Mesenchymal stem cell (in vitro differentiated cells and primary cell): ENCODE measurements around the gene KCNJ9.
A peak's percentile ranks its signal among the peaks of the same experiment; 100 is the strongest.

Source experiments
- DNase-seq: peaks from one replicate; pipeline ENCODE4 v3.0.0-alpha.2; 2013
- H2AFZ ChIP-seq: one replicate; pipeline ENCODE4 v1.6.1; 2013; ENCODE audit warnings: low read depth, mild to moderate bottlenecking, control low read depth, inconsistent platforms, low read length, moderate library complexity
- H2AK5ac ChIP-seq: 2 replicates; pipeline ENCODE4 v1.6.1; 2013; ENCODE audit warnings: low read length, moderate library complexity, mild to moderate bottlenecking, inconsistent platforms; ENCODE audit not compliant: severe bottlenecking
- H2BK120ac ChIP-seq: one replicate; pipeline ENCODE4 v1.6.1; 2013; ENCODE audit warnings: low read depth, mild to moderate bottlenecking, inconsistent platforms, low read length, moderate library complexity
- H2BK12ac ChIP-seq, 2 experiments: one replicate each; pipeline ENCODE4 v1.6.1; 2013; ENCODE audit warnings: inconsistent platforms in 2 of 2, low read length in 2 of 2, mild to moderate bottlenecking in 2 of 2, moderate library complexity in 2 of 2, control low read depth in 1 of 2
- H2BK15ac ChIP-seq: one replicate; pipeline ENCODE4 v1.6.1; 2013; ENCODE audit warnings: mild to moderate bottlenecking, low read depth, inconsistent platforms; ENCODE audit not compliant: poor library complexity, severe bottlenecking
- H2BK5ac ChIP-seq: 2 replicates; pipeline ENCODE4 v1.6.1; 2013; ENCODE audit warnings: low read depth, mild to moderate bottlenecking, low read length, control low read depth, inconsistent platforms; ENCODE audit not compliant: poor library complexity, severe bottlenecking
- H3K14ac ChIP-seq, 2 experiments: one replicate each; pipeline ENCODE4 v1.6.1; 2013; ENCODE audit warnings: inconsistent platforms in 2 of 2, low read length in 2 of 2, control low read depth in 1 of 2, mild to moderate bottlenecking in 1 of 2, moderate library complexity in 1 of 2
- H3K18ac ChIP-seq, 2 experiments: one replicate each; pipeline ENCODE4 v1.6.1; 2013; ENCODE audit warnings: inconsistent platforms in 2 of 2, low read length in 2 of 2, control low read depth in 1 of 2, low read depth in 1 of 2, mild to moderate bottlenecking in 1 of 2
- H3K23ac ChIP-seq, 2 experiments: one replicate each; pipeline ENCODE4 v1.6.1; 2013; ENCODE audit warnings: inconsistent platforms in 2 of 2, low read length in 2 of 2, mild to moderate bottlenecking in 2 of 2, moderate library complexity in 2 of 2, control low read depth in 1 of 2
- H3K27ac ChIP-seq: 2 replicates; pipeline ENCODE4 v1.5.1; 2013; ENCODE audit warnings: mild to moderate bottlenecking, moderate library complexity, low read length, control low read depth, inconsistent platforms; ENCODE audit not compliant: poor library complexity, severe bottlenecking
- H3K27me3 ChIP-seq, 2 experiments: 2 replicates each; pipeline versions ENCODE4 v1.6.1 to v1.7.0; 2013; ENCODE audit warnings: low read length in 2 of 2, mild to moderate bottlenecking in 2 of 2, moderate library complexity in 2 of 2, control low read depth in 1 of 2, inconsistent platforms in 1 of 2; ENCODE audit not compliant: control insufficient read depth in 1 of 2, insufficient read depth in 1 of 2
- H3K36me3 ChIP-seq, 2 experiments: 2 replicates each; pipeline versions ENCODE4 v1.6.1 to v1.7.0; 2013; ENCODE audit warnings: low read length in 2 of 2, control low read depth in 1 of 2, inconsistent platforms in 1 of 2, low read depth in 1 of 2, mild to moderate bottlenecking in 1 of 2; ENCODE audit not compliant: insufficient read depth in 2 of 2, control insufficient read depth in 1 of 2
- H3K4ac ChIP-seq, 2 experiments: one replicate each; pipeline ENCODE4 v1.6.1; 2013; ENCODE audit warnings: inconsistent platforms in 2 of 2, low read length in 2 of 2, mild to moderate bottlenecking in 2 of 2, moderate library complexity in 2 of 2, control low read depth in 1 of 2, low read depth in 1 of 2
- H3K4me1 ChIP-seq: 2 replicates; pipeline ENCODE4 v1.6.1; 2013; ENCODE audit warnings: low read depth, low read length, control low read depth; ENCODE audit not compliant: control insufficient read depth, insufficient read depth
- H3K4me2 ChIP-seq: 2 replicates; pipeline ENCODE4 v1.6.1; 2013; ENCODE audit warnings: low read length, mild to moderate bottlenecking, inconsistent platforms; ENCODE audit not compliant: poor library complexity, severe bottlenecking
- H3K4me3 ChIP-seq, 2 experiments: 2 replicates each; pipeline versions ENCODE4 v1.5.1 to v1.7.0; 2013; ENCODE audit warnings: low read length in 2 of 2, mild to moderate bottlenecking in 2 of 2, control low read depth in 1 of 2, low read depth in 1 of 2; ENCODE audit not compliant: insufficient read depth in 1 of 2
- H3K79me1 ChIP-seq: replicated peaks from 2 replicates; pipeline ENCODE4 v1.6.1; 2013; ENCODE audit warnings: mild to moderate bottlenecking, control low read depth, low read length, inconsistent platforms; ENCODE audit not compliant: poor library complexity, severe bottlenecking
- H3K9ac ChIP-seq: 2 replicates; pipeline ENCODE4 v1.7.0; 2013; ENCODE audit warnings: mild to moderate bottlenecking, low read length, moderate library complexity
- H3K9me3 ChIP-seq: 2 replicates; pipeline ENCODE4 v1.7.0; 2013; ENCODE audit warnings: mild to moderate bottlenecking, low read length; ENCODE audit not compliant: control insufficient read depth
- H4K8ac ChIP-seq: one replicate; pipeline ENCODE4 v1.6.1; 2013; ENCODE audit warnings: inconsistent platforms, mild to moderate bottlenecking, low read length, moderate library complexity
- H4K91ac ChIP-seq: one replicate; pipeline ENCODE4 v1.6.1; 2013; ENCODE audit warnings: mild to moderate bottlenecking, low read length, inconsistent platforms
- WGBS: methylation state at CpG from one replicate; pipeline ENCODE4 v1.1.7; 2013; ENCODE audit warnings: mixed read lengths; 5-methylcytosine and 5-hydroxymethylcytosine counted together

The KCNJ9 gene

GRCh38 chr1:160097911-160098851, 16.8 kb downstream of the KCNJ9 start, which contains the start of gene IGSF8:
Gene IGSF8 (minus strand): TSS chr1:160098619. CDS start chr1:160098472, 147 bp downstream.
- Histone ChIP-seq H3K4me1 (peaks cover 39% of the 10 kb centered on the region), H4K91ac (no peak within 1 kb of the TSS), H3K9me3 (no peaks in the 10 kb centered on the region), H3K9ac (peak within 1 kb of the TSS; percentile 90), H3K4ac (peak within 1 kb of the TSS in 1 of 2 experiments; percentile 2), H3K27me3 (peaks cover 0 to 4% of the 10 kb centered on the region in 2 experiments), H3K14ac (no peak within 1 kb of the TSS), H2BK15ac (no peak within 1 kb of the TSS), H4K8ac (peak within 1 kb of the TSS; percentile 33), H3K36me3 (peaks cover 5 to 20% of the 10 kb centered on the region in 2 experiments), H3K23ac (peak within 1 kb of the TSS in 1 of 2 experiments; percentile 63), H3K18ac (peak within 1 kb of the TSS in 1 of 2 experiments; percentile 59), H3K79me1 (peaks cover 16% of the 10 kb centered on the region), H2BK5ac (no peak within 1 kb of the TSS), H2BK120ac (no peak within 1 kb of the TSS), H3K4me2 (peak within 1 kb of the TSS; percentile 94), H2BK12ac (peak within 1 kb of the TSS in 1 of 2 experiments; percentile 40), H3K4me3 (peak within 1 kb of the TSS; percentile 73 to 84), H2AK5ac (no peak within 1 kb of the TSS), H3K27ac (no peak within 1 kb of the TSS), H2AFZ (peak within 1 kb of the TSS; percentile 70)
- peak; percentile 83 for DNase-seq
- 22% methylated on average over 29 of the region's 64 CpGs for WGBS

- H3K23ac ChIP-seq: peak overlapping the region in 1 of 2 experiments; percentile 9
- H3K4me2 ChIP-seq: peak overlapping the region; percentile 94
- H3K9me3 ChIP-seq: no peaks in the 10 kb centered on the region
- H3K4me1 ChIP-seq: peaks cover 39% of the 10 kb centered on the region
- peak overlapping the region; percentile 47 for H2AFZ ChIP-seq
- H2BK5ac ChIP-seq: no peak overlapping the region
- peak overlapping the region; percentile 48 to 77 for H3K4me3 ChIP-seq
- peak overlapping the region in 1 of 2 experiments; percentile 59 for H3K18ac ChIP-seq
- H3K9ac ChIP-seq: peak overlapping the region; percentile 90
- H3K27ac ChIP-seq: no peak overlapping the region
- DNase-seq: peak; percentile 92
- no peak overlapping the region for H2BK120ac ChIP-seq
- peaks cover 0 to 8% of the 10 kb centered on the region in 2 experiments for H3K27me3 ChIP-seq
- no peak overlapping the region for H3K4ac ChIP-seq
- H3K36me3 ChIP-seq: peaks cover 4 to 13% of the 10 kb centered on the region in 2 experiments
- WGBS: 9% methylated on average over 27 of the region's 40 CpGs
- peak overlapping the region in 1 of 2 experiments; percentile 40 for H2BK12ac ChIP-seq
- no peak overlapping the region for H3K14ac ChIP-seq
- no peak overlapping the region for H2BK15ac ChIP-seq
- no peak overlapping the region for H4K8ac ChIP-seq
- peaks cover 16% of the 10 kb centered on the region for H3K79me1 ChIP-seq
- H4K91ac ChIP-seq: no peak overlapping the region
- no peak overlapping the region for H2AK5ac ChIP-seq
Measured at GRCh38 chr1:160098852-160099561, 17.7 kb downstream of the KCNJ9 start.

DNA sequence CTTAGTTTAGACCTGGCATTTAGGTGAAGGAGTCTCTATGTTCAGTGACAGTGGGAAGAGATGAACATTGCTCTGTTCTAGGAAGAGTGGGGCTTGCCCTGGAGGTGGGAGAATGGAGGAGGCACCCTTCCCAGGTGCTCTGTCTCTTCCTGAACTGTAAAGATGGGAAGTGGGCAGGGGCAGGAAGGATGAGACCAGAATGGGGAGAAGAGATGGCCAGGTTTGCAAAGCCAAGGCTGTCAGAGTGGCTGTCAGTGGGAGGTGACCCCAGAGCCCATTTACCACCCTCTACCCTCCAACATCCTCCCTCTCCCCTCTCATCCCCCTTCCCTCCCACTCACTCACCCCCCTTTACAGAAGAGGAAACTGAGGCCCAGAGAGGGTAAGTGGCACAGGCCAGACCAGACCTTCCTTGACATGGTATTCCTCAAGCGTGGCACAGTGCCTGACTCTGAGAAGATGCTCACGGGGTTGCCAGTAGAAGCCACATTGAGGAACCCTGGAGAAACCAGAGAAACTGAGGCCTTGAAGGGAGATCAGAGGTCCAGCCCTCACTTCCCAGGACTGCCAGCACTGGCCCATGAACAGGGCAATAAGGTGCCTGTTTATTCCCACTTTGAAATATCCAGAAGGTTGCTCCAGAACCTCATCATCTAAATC, 18.5 kb downstream of the KCNJ9 start:
- Histone ChIP-seq H4K91ac (no peak overlapping the region), H3K4me2 (no peak overlapping the region), H3K27ac (no peak overlapping the region), H2BK5ac (no peak overlapping the region), H3K79me1 (peaks cover 16% of the 10 kb centered on the region), H3K23ac (no peak overlapping the region), H3K14ac (no peak overlapping the region), H3K36me3 (peaks cover under 1 to 9% of the 10 kb centered on the region in 2 experiments), H3K4me1 (peaks cover 44% of the 10 kb centered on the region), H3K18ac (no peak overlapping the region), H4K8ac (no peak overlapping the region), H2AK5ac (peak overlapping the region; percentile 13), H3K27me3 (peaks cover 4 to 11% of the 10 kb centered on the region in 2 experiments), H2AFZ (no peak overlapping the region), H3K4ac (no peak overlapping the region), H2BK120ac (no peak overlapping the region), H3K4me3 (no peak overlapping the region), H3K9ac (peak overlapping the region; percentile 90), H3K9me3 (no peaks in the 10 kb centered on the region), H2BK15ac (no peak overlapping the region), H2BK12ac (peak overlapping the region in 1 of 2 experiments; percentile 24)
- 79% methylated on average over 2 of the region's 2 CpGs for WGBS
- no peak for DNase-seq
